ENCODE data around the gene SART3.
"Not testable (repeated sequence)": the region's sequence is repeated elsewhere in the genome, so short reads cannot be mapped to it uniquely, and the experiment has no call there.

The SART3 gene

DNA sequence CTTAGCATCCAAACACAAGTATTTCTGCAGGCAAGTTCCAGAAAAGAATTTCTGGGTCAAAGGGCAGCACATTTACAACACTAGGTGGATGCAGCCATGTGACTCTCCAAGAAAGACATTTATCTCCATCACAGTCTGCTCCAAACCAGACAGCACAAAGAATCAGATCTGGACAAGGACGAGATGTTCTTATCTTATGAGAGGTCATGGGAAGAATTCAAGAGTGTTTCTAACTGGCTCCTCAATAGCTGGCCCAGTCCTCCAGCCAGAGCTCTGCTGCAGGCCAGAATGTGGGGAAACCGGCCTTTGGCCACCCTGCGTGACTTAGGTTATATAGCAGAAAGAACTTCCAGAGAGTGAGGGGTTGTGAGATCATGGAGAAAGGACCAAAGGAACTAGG, 19.6 kb upstream of the SART3 start:
- DNase-seq (ENCODE audit: low spot score): no peak

DNA sequence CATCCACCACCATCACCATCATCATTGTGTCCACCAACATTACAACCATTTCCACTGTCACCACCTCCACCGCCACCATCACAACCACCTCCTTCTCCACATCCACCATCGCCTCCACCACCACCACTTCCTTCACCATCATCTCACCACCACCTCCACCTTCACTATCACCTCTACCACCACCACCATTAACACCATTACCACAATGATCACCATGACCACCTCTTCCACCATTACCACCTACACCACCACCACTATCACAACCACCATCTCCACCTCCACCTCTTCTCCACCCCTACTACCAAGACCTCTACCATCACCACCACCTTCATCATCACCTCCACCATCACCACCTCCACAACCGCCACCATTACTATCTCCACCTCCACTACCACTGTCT, 17.8 kb upstream of the SART3 start:
- no peak for DNase-seq (ENCODE audit: low spot score)

DNA sequence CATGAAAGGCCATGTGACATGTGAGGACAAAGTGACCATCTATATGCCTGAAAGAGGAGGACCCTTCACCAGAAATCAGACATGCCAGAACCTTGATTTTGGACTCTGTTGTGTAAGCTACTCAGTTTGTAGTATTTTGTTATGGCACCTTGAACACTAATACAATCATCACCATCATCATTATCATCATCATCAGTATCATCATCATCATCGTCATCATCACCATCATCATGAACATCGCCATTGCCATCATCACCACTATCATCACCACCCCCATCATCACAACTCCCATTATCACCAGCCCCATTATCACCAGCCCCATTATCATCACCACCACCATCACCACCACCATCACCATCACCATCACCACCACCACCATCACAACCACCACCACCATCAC, 17.3 kb upstream of the SART3 start:
- no peak for DNase-seq (ENCODE audit: low spot score)

DNA sequence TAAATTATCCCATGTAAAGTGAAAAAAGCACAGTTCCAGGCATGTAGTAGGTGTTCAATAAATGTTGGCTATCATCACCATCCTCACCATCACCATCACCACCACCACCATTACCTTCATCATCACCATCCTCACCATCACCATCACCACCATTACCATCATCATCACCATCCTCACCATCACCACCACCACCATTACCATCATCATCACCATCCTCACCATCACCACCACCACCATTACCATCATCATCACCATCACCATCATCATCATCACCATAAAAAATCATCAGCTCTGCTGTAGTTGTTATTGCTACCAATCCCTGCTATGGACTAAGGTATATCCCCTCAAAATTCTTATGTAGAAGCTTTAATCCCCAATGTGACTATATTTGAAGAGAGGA, 16.5 kb upstream of the SART3 start:
- DNase-seq (ENCODE audit: low spot score): no peak

DNA sequence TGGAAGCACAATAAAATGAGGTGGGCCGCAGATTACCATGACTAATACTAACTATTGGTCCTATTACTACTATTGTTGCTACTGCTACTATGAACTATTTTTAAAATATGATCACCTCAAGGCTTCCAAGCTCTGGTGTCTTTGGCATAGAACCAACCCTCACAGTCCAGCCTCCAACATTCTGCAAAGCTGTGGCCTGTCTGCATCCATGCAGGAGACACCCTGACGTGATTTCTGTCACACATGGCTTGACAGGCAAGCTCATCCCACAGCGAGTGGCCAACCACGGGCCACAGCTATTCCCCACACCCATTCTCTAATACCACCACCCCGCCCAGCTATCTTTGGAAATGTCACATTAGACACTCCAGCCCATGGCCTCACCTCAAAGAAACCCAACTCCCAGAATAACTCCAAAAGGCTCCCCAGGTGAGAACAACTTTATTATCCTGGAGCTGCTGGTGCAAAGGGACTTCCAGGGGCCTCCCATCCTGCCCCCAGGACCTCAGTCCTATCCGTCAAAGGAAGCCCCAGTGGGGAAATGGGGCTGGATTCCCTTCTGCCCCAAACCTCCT, 15.8 kb upstream of the SART3 start:
- no peak for DNase-seq (ENCODE audit: low spot score)

DNA sequence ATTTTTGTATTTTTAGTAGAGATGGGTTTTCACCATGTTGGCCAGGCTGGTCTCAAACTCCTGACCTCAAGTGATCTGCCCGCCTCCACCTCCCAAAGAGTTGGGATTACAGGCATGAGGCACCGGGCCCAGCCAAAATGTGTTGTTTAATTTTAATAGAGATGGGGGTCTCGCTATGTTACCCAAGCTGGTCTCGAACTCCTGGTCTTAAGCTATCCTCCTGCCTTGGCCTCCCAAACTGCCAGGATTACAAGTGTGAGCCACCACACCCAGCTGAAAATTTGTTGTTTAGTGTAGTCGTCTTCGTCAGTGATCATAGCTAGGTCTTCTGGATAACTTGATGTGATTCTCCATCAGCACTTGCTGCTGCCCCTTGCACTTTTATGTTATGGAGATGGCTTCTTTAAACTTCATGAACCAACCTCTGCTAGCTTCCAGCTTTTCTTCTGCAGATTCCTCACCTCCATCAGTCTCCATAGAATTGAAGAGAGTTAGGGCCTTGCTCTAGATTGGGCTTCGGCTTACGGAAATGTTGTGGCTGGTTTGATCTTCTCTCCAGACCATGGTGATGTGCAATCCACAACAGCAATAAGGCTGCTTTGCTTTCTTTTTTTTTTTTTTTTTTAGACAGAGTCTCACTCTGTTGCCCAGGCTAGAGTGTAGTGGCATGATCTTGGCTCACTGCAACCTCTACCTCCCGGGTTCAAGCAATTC, 14.4 kb upstream of the SART3 start:
- DNase-seq (ENCODE audit: low spot score): no peak

DNA sequence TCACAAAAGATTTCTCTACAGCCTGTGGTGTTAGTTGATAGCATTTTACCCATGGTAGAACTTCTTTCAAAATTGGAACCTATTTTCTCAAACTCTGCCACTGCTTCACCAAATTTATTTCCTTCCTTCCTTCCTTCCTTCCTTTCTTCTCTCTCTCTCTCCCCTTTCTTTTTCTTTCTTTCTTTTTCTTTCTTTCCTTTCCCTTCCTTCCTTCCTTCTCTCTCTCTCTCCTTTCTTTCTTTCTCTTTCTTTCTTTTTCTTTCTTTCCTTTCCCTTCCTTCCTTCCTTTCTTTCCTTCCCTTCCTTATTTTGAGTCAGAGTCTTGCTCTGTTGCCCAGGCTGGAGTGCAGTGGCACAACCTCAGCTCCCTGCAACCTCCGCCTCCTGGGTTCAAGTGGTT, 13.3 kb upstream of the SART3 start:
- DNase-seq (ENCODE audit: low spot score): not testable (repeated sequence)

DNA sequence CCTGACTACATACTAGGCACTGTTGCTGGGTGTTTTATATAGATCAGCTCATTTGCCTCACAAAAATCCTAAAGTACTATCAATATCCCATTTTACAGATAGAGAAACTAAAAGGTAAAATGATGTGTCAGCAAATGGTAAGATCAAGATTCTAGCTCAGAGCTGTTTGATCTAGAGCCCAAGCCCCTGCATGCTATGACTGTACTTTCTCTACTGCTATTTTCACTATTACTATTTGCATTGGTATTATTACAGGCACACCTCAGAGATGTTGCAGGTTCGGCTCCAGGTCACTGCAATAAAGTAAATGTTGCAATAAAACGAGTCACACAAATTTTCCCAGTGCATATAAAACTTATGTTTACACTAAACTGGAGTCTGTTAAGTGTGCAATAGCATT, 12.3 kb upstream of the SART3 start:
- DNase-seq (ENCODE audit: low spot score): no peak

DNA sequence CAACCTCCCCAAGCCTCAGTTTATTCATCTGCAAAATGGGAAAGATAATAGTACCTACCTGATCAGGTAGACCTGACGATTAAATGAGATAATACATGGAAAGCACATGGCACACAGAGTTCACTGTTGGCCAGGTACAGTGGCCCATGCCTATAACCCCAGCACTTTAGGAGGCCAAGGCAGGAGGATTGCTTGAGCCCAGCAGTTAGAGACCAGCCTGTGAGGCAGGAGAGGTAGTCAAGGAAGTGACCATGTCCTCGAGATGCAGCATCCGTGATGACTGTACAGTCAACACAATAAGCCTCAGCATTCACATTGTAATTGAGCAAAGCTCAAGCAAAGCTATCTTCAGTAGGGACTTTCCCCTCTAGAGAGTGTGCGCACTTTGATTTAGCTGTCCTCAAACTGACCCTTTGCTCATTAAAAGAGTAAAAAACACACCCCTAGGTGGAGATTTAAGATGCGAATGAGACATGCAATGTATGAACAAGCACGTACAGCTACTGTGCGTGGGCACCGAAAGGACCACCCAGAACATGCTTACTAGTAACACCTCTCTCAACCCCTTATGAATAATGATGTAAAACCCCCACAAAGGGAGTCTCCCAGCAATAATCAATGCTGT, 11.3 kb upstream of the SART3 start:
- no peak for DNase-seq (ENCODE audit: low spot score)

DNA sequence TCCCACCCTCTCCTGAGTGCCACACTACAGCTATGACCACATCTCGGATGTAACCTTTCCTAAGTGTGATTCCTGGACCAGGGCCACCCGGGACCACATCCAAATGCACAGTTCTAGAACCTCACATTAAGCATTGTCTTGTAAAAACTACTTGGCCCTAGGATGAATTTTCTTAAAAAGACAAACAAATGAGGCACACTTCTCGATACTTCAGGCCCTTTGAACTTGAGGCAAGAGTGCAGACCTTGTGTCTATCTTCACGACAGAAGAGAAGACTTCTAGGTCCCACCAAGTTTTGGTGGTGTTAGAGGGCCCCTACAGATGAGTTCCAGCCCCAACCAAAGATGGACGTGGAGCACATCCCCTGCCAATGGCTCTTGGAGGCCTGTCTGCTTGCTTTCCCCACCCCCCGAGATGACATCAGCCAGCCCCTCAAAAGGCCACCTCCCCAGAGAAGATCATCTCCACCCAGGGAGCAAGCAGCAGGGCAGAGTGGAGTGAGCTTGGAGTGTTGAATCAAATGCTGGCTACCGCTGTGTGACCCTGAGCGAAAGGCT, 10.7 kb upstream of the SART3 start:
- DNase-seq (ENCODE audit: low spot score): no peak

DNA sequence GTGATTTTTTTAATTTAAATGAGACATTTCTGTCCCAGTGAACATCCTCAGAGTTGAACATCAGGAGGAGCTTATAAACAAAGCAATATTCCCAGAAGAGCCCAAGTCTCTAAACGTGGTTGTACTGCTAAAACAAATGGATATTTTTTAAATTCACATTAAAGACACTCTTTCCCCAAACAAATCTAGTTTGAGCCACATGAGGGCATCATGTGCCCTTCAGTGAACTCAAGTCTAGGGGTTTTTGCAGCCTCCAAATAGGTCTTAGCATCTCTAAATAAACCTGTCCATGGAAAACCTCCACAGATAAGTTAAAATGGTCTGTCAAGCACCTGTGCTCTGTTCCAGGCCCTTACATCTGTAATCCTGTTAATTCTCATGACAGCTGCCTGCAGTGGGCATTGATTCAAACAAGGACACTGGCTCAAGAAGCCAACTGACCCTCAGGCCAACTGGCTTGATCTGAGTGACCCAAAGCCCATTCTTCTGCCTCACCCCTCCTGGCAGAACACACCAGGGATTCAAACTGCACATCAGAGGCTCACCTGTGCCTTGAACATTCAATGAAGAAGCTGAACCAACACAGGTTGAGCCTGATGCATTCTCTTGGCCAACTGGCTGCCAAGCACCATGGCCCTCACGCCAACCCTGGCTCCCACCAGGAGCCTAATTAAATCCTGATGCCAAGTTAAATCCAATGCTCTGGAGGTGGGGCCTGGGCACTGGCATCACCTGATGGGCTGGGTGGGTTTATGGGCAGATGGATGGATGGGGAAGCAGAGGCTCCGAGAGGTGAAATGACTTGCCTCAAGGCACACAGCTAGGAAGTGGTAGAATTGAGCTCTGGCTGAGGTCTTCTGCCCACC, 10.0 kb upstream of the SART3 start:
- DNase-seq (ENCODE audit: low spot score): peak; percentile 51

DNA sequence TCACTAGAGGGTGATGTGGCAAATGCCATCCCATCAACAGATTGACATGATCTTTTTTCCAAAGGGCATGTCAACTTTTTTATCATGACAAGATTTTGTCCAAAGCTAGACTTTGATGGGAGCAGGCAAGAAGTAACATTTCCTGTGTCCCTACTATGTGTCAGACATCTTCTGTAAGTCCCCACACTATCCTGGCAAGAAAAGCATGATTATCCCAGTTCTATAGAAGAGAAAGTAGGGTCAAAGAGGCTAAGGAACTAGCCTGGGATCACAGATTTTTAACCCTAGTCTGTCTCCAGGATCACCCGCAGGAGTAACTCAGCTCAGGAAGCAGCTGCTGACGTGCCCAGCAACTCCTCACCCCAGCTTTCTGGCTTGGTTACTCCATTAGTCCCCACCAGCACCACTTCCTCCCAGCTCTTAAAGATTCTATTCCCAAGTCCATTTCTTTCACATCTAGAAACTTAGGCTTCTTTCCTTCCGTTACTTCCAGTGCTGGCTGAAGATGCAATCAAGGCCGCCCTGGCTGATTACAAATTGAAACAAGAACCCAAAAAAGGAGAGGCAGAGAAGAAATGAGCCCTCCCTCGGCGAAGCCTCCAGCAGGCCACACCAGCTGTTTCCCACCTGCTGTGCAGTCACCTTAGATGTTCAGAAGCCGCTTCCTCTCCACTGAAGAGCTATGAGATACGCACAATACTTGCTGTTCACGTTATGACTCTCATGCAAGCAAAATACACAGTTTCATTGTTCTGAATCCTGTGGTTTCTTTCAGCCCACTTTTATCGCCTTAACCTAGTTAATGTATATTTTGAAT, 7.6 kb upstream of the SART3 start:
- DNase-seq (ENCODE audit: low spot score): no peak

DNA sequence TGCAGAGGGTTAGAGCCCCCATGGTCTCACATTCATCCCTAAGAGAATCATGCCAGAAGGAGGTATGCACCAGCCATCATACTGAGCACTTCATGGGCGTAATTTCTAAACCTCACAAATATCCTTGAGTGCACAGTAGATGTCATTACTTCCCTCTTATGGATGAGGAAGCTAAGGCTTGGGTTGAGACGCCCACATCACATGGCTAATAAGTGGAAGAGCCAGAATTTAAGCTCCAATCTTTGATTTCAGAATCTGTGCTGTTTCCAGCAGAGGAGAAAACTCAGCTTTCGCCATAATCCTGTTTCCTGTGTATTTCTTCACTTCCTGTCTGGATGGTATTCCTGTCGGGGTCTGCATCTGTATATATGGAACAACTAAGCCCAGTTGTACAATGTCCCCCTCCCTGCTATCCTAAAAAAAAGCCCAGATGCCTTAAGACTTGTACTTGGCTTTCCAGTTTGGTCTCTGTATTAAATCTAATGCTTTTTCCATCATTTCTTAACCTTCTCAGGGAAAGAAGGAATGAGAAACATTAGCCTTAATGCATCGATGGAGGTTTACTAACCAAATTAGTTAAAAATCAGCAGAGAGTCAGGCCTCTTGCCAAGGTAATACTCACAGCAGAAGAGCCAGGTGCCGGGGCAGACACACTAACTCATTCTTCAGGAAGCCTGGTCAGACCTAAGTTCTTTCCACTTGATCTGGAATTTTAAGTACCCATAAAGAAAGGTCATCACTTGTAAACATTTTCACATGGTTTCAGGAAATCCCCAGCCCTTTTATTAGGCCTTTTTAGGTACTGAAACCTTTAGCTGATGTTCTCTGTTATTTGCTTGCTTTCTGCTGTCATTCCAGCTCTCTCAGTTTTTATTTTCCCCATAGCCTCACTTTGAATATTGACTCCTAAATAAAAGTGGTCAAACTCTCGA, 6.7 kb upstream of the SART3 start:
- DNase-seq (ENCODE audit: low spot score): no peak

DNA sequence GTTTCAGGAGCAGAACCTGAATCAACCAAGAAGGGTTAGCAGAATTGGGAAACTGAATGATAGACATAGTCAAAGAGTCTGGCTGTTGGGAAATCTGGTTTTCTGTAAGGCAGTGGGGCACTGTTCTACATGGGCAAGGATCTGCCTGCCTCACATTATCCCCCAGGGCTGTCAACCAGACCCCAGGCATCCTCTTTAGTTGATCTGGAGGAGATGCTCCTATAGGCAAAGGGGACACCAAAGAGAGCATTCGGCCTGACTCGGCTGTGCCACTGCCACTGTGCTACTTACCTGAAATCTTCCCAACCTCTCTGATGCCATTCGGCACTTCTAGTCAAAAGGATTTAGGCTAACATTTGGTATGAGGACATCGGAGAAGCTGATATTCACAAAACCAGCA, 5.5 kb upstream of the SART3 start:
- no peak for DNase-seq (ENCODE audit: low spot score)

DNA sequence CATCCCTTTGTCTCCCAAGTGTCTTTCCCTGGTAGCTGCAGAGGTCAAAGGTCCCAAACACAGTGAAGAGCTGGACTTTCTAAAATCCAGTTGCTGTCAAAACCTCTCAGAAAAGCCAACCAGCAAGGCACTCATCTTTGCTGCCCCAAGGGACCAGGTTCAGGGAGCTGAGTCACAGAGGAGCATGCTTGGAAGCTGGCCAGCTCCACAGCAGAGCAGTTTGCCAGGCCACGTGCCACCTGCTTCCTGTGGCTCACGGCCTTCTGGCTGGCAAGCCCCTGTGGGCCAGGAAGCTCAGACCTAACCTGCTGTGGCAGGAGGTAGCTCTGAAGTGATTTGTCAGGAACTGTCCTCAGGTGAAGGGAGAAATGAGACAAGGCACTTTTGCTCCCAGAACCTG, 5.0 kb upstream of the SART3 start:
- DNase-seq (ENCODE audit: low spot score): peak; percentile 64

DNA sequence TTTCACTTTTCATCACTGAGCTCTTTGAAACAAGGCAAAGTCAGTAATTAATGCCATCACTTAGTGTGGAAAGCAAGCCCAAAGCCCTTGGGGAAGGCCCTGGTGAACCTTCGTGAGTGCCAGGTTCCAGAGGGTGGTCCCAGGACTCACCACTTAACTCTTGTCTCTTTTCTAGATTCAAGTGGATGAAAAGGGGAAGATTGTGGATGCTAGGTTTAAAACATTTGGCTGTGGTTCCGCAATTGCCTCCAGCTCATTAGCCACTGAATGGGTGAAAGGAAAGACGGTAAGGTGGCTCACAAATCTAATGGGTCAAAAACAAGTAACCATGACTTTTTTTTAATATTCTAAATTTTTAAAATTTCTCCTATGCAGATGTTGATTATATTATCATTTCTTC, 4.2 kb upstream of the SART3 start:
- no peak for DNase-seq (ENCODE audit: low spot score)

DNA sequence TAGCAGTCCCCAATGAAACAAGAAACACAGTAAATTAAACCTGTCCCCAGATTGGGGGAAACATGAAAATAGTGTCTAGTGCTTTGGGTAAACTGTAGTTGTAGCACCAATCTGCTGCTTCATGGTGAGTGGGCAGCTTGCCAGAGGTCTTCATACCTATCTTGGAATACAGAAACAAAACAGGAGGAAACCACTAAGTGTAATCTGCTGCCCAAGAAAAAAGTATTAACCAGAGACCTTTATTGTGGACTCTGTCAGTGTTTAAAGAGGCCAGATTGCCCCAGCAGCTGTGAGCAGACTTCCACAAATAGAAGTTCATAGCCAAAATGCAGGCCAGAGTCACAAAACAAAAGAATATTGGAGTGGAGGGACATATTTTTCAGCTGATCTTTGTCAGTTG, 3.8 kb upstream of the SART3 start:
- no peak for DNase-seq (ENCODE audit: low spot score)

DNA sequence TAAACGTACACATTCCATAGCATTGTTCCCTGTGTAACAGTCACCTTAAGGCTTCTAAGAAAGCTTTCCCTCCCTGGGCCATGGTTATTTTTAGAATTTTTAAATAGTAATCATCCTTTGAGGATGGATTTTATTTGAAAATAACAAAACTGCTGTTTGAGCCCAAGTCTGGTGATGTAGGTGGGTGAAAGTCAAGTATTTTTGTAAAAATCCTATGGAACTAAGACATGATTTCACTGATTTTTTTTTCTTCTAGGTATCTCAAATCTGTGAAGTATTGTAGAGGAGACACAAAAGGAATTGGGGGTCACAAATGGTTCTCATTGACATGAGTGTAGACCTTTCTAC, 2.8 kb upstream of the SART3 start:
- DNase-seq (ENCODE audit: low spot score): no peak

DNA sequence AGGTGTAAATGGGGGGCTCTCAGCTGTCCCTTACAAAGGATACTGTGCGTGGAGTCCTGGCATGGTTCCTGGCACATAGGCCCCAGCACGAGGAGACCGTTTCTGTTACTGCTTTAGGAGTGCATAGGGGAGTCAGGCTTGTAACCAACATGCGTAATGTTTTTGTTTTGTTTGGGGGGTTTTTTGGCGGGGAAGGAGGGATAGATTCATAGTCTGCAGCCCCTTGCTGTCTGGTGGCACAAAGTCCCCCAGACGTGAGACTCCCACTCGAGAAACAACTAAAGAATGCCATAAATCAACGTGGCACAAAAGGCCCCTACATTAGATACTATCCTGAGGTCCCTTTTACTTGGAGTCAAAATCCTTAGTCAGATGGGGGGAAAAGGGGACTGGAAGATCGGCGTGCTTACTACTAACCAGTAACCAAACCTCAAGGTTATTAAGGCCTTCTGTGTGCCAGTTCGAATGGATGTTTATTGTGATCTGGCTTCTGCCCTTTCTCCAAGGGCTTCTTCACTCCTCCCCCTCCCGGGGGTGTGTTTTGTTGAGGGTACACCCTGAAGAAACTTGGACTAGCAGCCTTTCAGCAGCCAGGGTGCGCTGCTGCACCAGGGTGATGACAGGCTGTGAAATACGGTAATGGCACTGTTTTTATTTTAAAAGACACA, 2.3 kb upstream of the SART3 start:
- peak; percentile 91 for DNase-seq (ENCODE audit: low spot score)
